H1 (cell line): Measurements from ENCODE around the gene HOXD10. TPM values are rescaled to one million over a fixed set of nuclear protein-coding genes. Genes with fewer than 3 reads are reported as not detected.

Experiments
- CTCF ChIA-PET: fragments of 300-600 bp; sonication (Branson Sonifier 250); formaldehyde crosslinking; loops from one replicate; lab custom pipeline; 2021; ENCODE audit not compliant: partially characterized antibody; lab: Charles Lee
- POLR2A ChIA-PET: fragments of 300-600 bp; sonication (Branson Sonifier 250); formaldehyde crosslinking; loops from one replicate; lab custom pipeline; 2021; ENCODE audit warnings: inconsistent platforms; ENCODE audit not compliant: partially characterized antibody; lab: Charles Lee
- DNase-seq, 2 experiments: peaks; one replicate each; pipeline versions ENCODE4 v3.0.0 to v3.0.0-alpha.2; 2010 to 2022; ENCODE audit warnings: low spot score in 2 of 2, low read depth in 1 of 2, mixed read lengths in 1 of 2
- FAIRE-seq: peaks from 2 replicates; lab custom pipeline; 2011; peaks lifted over from hg19 to GRCh38; lab: Jason Lieb, UNC
- H2AFZ ChIP-seq: 2 replicates; pipeline ENCODE4 v1.8.1; 2012; ENCODE audit warnings: low read length, inconsistent platforms
- H2AK5ac ChIP-seq: 2 replicates; pipeline ENCODE4 v1.6.1; 2013; ENCODE audit warnings: low read depth, low read length
- H2BK120ac ChIP-seq: replicated peaks from 2 replicates; pipeline ENCODE3; 2013; ENCODE audit warnings: low read depth, low read length, inconsistent platforms
- H2BK12ac ChIP-seq: 2 replicates; pipeline ENCODE4 v1.6.1; 2013; ENCODE audit warnings: low read depth, low read length
- H2BK15ac ChIP-seq: 2 replicates; pipeline ENCODE4 v1.6.1; 2013; ENCODE audit warnings: low read length
- H2BK20ac ChIP-seq: 2 replicates; pipeline ENCODE4 v1.6.1; 2013; ENCODE audit warnings: low read length
- H2BK5ac ChIP-seq: 2 replicates; pipeline ENCODE4 v1.6.1; 2013; ENCODE audit warnings: low read depth, low read length
- H3K14ac ChIP-seq: 2 replicates; pipeline ENCODE4 v1.6.1; 2013; ENCODE audit warnings: inconsistent platforms; ENCODE audit not compliant: insufficient read length
- H3K18ac ChIP-seq: 2 replicates; pipeline ENCODE4 v1.6.1; 2013; ENCODE audit warnings: low read length; ENCODE audit errors: extremely low read depth
- H3K23ac ChIP-seq: 2 replicates; pipeline ENCODE4 v1.6.1; 2013; ENCODE audit warnings: inconsistent platforms; ENCODE audit not compliant: insufficient read length
- H3K23me2 ChIP-seq: 2 replicates; pipeline ENCODE4 v1.6.1; 2013; ENCODE audit warnings: low read depth, low read length
- H3K27ac ChIP-seq: 2 replicates; pipeline ENCODE4 v1.6.1; 2011; ENCODE audit warnings: low read depth, low read length, inconsistent platforms
- H3K27me3 ChIP-seq, 4 experiments: replicated peaks in 1 of 4; 1 replicate in 1 of 4; 2 replicates in 3 of 4; pipeline versions ENCODE4 v1.6.1 to v1.8.1; 2011 to 2013; ENCODE audit warnings: low read length in 3 of 4, mild to moderate bottlenecking in 3 of 4, inconsistent platforms in 2 of 4, mixed read lengths in 2 of 4, moderate library complexity in 1 of 4; ENCODE audit not compliant: control insufficient read depth in 3 of 4, insufficient read depth in 3 of 4; ENCODE audit errors: extremely low read depth in 1 of 4
- H3K36me3 ChIP-seq, 4 experiments: 2 replicates each; pipeline versions ENCODE4 v1.6.1 to v1.8.1; 2011 to 2013; ENCODE audit warnings: mild to moderate bottlenecking in 4 of 4, low read length in 3 of 4, moderate library complexity in 2 of 4, control low read depth in 1 of 4, inconsistent platforms in 1 of 4; ENCODE audit not compliant: insufficient read depth in 4 of 4, control insufficient read depth in 2 of 4
- H3K4ac ChIP-seq: replicated peaks from 2 replicates; pipeline ENCODE3; 2013; ENCODE audit warnings: low read length, low read depth, mixed read lengths, inconsistent platforms; ENCODE audit not compliant: insufficient read length
- H3K4me1 ChIP-seq, 4 experiments: replicated peaks in 1 of 4; 1 replicate in 1 of 4; 2 replicates in 3 of 4; pipeline versions ENCODE4 v1.6.1 to v1.8.1; 2011 to 2013; ENCODE audit warnings: low read length in 3 of 4, inconsistent platforms in 2 of 4, mixed read lengths in 1 of 4; ENCODE audit not compliant: insufficient read depth in 4 of 4, control insufficient read depth in 3 of 4
- H3K4me2 ChIP-seq, 2 experiments: 2 replicates each; pipeline versions ENCODE4 v1.6.1 to v1.8.1; 2011 to 2013; ENCODE audit warnings: low read depth in 2 of 2, low read length in 2 of 2, control low read depth in 1 of 2, inconsistent platforms in 1 of 2, mild to moderate bottlenecking in 1 of 2; ENCODE audit not compliant: insufficient read depth in 1 of 2
- H3K4me3 ChIP-seq, 4 experiments: fragments of 200-600, 300-600 bp in 1 of 4; sonication (generic), shearing (Covaris generic), sonication (Bioruptor Twin) in 1 of 4; 2 replicates each; pipeline versions ENCODE4 v1.5.1 to v1.8.1; 2011 to 2016; ENCODE audit warnings: low read length in 4 of 4, low read depth in 3 of 4, control low read depth in 2 of 4, inconsistent platforms in 2 of 4, mild to moderate bottlenecking in 2 of 4, mixed read lengths in 1 of 4, moderate library complexity in 1 of 4; ENCODE audit not compliant: insufficient read depth in 2 of 4; ENCODE audit errors: extremely low read depth in 1 of 4
- H3K56ac ChIP-seq: replicated peaks from 2 replicates; pipeline ENCODE3; 2013; ENCODE audit warnings: low read depth, mild to moderate bottlenecking, mixed read lengths, low read length, inconsistent platforms; ENCODE audit not compliant: insufficient read length
- H3K79me1 ChIP-seq: 2 replicates; pipeline ENCODE4 v1.6.1; 2013; ENCODE audit warnings: low read depth, low read length, control low read depth
- H3K79me2 ChIP-seq, 2 experiments: 2 replicates each; pipeline versions ENCODE4 v1.6.1 to v1.8.1; 2012 to 2013; ENCODE audit warnings: low read length in 2 of 2, mild to moderate bottlenecking in 2 of 2, inconsistent platforms in 1 of 2; ENCODE audit not compliant: insufficient read depth in 2 of 2, control insufficient read depth in 1 of 2
- H3K9ac ChIP-seq, 4 experiments: replicated peaks in 1 of 4; 1 replicate in 1 of 4; 2 replicates in 3 of 4; pipeline versions ENCODE4 v1.6.1 to v1.8.1; 2011 to 2013; ENCODE audit warnings: low read depth in 3 of 4, low read length in 3 of 4, control low read depth in 2 of 4, mild to moderate bottlenecking in 2 of 4, moderate library complexity in 2 of 4, inconsistent platforms in 1 of 4; ENCODE audit errors: extremely low read depth in 1 of 4
- H3K9me3 ChIP-seq, 2 experiments: 2 replicates each; pipeline versions ENCODE4 v1.6.1 to v1.8.1; 2012 to 2013; ENCODE audit warnings: mild to moderate bottlenecking in 2 of 2, moderate library complexity in 2 of 2, control low read depth in 1 of 2, inconsistent platforms in 1 of 2, low read depth in 1 of 2, low read length in 1 of 2, mixed read lengths in 1 of 2; ENCODE audit not compliant: insufficient read depth in 2 of 2
- H4K20me1 ChIP-seq, 2 experiments: replicated peaks in 1 of 2; 2 replicates each; pipeline versions ENCODE3 to v1.8.1; 2011 to 2013; ENCODE audit warnings: inconsistent platforms in 2 of 2, low read length in 2 of 2, mild to moderate bottlenecking in 1 of 2; ENCODE audit not compliant: insufficient read depth in 2 of 2, control insufficient read depth in 1 of 2
- H4K5ac ChIP-seq: 2 replicates; pipeline ENCODE4 v1.6.1; 2013; ENCODE audit warnings: low read length, low read depth, mixed read lengths, inconsistent platforms; ENCODE audit not compliant: insufficient read length
- H4K8ac ChIP-seq: 2 replicates; pipeline ENCODE4 v1.8.0; 2013; ENCODE audit warnings: mild to moderate bottlenecking, moderate library complexity, low read length, inconsistent platforms; ENCODE audit not compliant: insufficient read depth; ENCODE audit errors: extremely low read depth
- H4K91ac ChIP-seq: replicated peaks from 2 replicates; pipeline ENCODE3; 2013; ENCODE audit warnings: low read length, mixed read lengths, inconsistent platforms; ENCODE audit not compliant: insufficient read length
- BACH1 ChIP-seq: IDR thresholded peaks from 2 replicates; pipeline ENCODE4 v1.6.1; 2012; ENCODE audit warnings: low read length, improper control_type of control experiment
- FOSL1 ChIP-seq: IDR thresholded peaks from 2 replicates; pipeline ENCODE4 v1.6.1; 2011; ENCODE audit warnings: mild to moderate bottlenecking, low read depth, low read length, moderate library complexity; ENCODE audit not compliant: insufficient read depth
- HDAC2 ChIP-seq, 2 experiments: fragments of 300-600 bp in 1 of 2; sonication (generic) in 1 of 2; IDR thresholded peaks; 2 replicates each; pipeline ENCODE4 v1.6.1; 2011 to 2012; ENCODE audit warnings: low read depth in 2 of 2, low read length in 2 of 2, mild to moderate bottlenecking in 2 of 2, moderate library complexity in 2 of 2, borderline replicate concordance in 1 of 2, inconsistent platforms in 1 of 2
- MAFK ChIP-seq: IDR thresholded peaks from 2 replicates; pipeline ENCODE4 v1.6.1; 2012; ENCODE audit warnings: low read depth, mild to moderate bottlenecking, improper control_type of control experiment, low read length
- POU5F1 ChIP-seq: IDR thresholded peaks from 2 replicates; pipeline ENCODE4 v1.6.1; 2011; ENCODE audit warnings: low read depth, mild to moderate bottlenecking, low read length, moderate library complexity
- SRF ChIP-seq: IDR thresholded peaks from 2 replicates; pipeline ENCODE4 v1.6.1; 2011; ENCODE audit warnings: mild to moderate bottlenecking, low read depth, low read length, moderate library complexity
- TAF1 ChIP-seq: IDR thresholded peaks from 2 replicates; pipeline ENCODE4 v1.6.1; 2011; ENCODE audit warnings: mild to moderate bottlenecking, low read depth, low read length
- WGBS, 2 experiments: shearing (Covaris generic) in 1 of 2; methylation state at CpG; one replicate each; pipeline versions ENCODE4 v1.1.6 to v1.1.7; 2013 to 2015; ENCODE audit warnings: low lambda C conversion rate in 2 of 2, mixed read lengths in 2 of 2, inconsistent platforms in 1 of 2, low coverage in 1 of 2, missing lambda C conversion rate in 1 of 2; ENCODE audit not compliant: insufficient replicate concordance in 2 of 2, insufficient coverage in 1 of 2, insufficient read length in 1 of 2; ENCODE audit errors: extremely low coverage in 1 of 2, missing lambda C conversion rate in 1 of 2; 5-methylcytosine and 5-hydroxymethylcytosine counted together
- polyA plus RNA-seq, 7 experiments: library from polyadenylated mRNA; depleted of rRNA in 3 of 7; stranded (reverse) in 5 of 7; unstranded in 2 of 7; fragments of >200 nt in 5 of 7; fragments of 200-250 nt in 2 of 7; gene quantifications; 1 replicate in 5 of 7; 2 replicates in 1 of 7; 4 replicates in 1 of 7; pipeline versions ENCODE4 v1.2.1 to v1.2.3, GENCODE V29; 2011 to 2013; ENCODE audit warnings: missing spikeins in 2 of 7, mixed read lengths in 2 of 7
- total RNA-seq: library from RNA; stranded (reverse); fragmentation: NEBNext Ultra II Directional; extraction: Animal tissue kit (Norgen Biotek cat#: 25700); gene quantifications from 2 replicates; pipeline ENCODE4 v1.2.1, GENCODE V29; 2021

The HOXD10 gene
- total and polyA plus RNA-seq, 2 of the 8 experiments (the other 6 are each of a cell fraction or from before 2014, with no cell fraction given), result not detected

- H4K5ac ChIP-seq, result no peak overlapping the region
- H3K4me1 ChIP-seq, result peaks cover 0 to 36% (median 19%) of the 10 kb centered on the region in 4 experiments; a peak in 6 of 7 replicates
- 24% methylated on average over 2 of the region's 2 CpGs; no CpG with 5 or more reads in 1 of the 2 experiments for WGBS, 2 experiments
- H2AFZ ChIP-seq, result no peak overlapping the region
- H2BK5ac ChIP-seq, result no peak overlapping the region
- H3K23me2 ChIP-seq, result peaks cover 8% of the 10 kb centered on the region
- no peak overlapping the region for H2BK15ac ChIP-seq
- no peak overlapping the region for H3K18ac ChIP-seq
- FAIRE-seq (no peak), DNase-seq (peak in 1 of 2 experiments; percentile 45)
- H2BK12ac ChIP-seq, result no peak overlapping the region
- H3K9me3 ChIP-seq, result no peaks in the 10 kb centered on the region
- no peaks in the 10 kb centered on the region; a peak in 1 of 8 replicates for H3K36me3 ChIP-seq
- H4K20me1 ChIP-seq, result peaks cover 11 to 42% of the 10 kb centered on the region in 2 experiments
- CTCF ChIA-PET, result interaction anchor here (0.7 to 4.6 kb wide), 9 partner anchors 10 to 60 kb away, joined by 3 to 20 read pairs (median 6); no protein-coding TSS in a partner anchor
- no peak overlapping the region for H3K4me2 ChIP-seq
- H2BK20ac ChIP-seq, result no peak overlapping the region
- no peak overlapping the region for H3K23ac ChIP-seq
- H3K9ac ChIP-seq, result no peak overlapping the region
- no peak overlapping the region for H3K56ac ChIP-seq
- H2AK5ac ChIP-seq, result no peak overlapping the region
- peaks cover 86 to 99% (median 95%) of the 10 kb centered on the region in 4 experiments for H3K27me3 ChIP-seq
- no peaks in the 10 kb centered on the region for H3K79me2 ChIP-seq
- H3K14ac ChIP-seq, result no peak overlapping the region
- H3K4ac ChIP-seq, result no peak overlapping the region
- TF ChIP-seq SRF (no peak), FOSL1 (no peak), HDAC2 (IDR thresholded peaks at IDR 0.05; ENCODE audit: borderline replicate concordance in 1 of 2, low read depth in 2 of 2, low read length in 2 of 2) (no peak), TAF1 (no peak), MAFK (no peak), BACH1 (no peak), POU5F1 (no peak)
- H3K27ac ChIP-seq, result no peak overlapping the region
- POLR2A ChIA-PET, result no interaction called here
- H4K8ac ChIP-seq, result no peak overlapping the region
- H2BK120ac ChIP-seq, result no peak overlapping the region
- H3K4me3 ChIP-seq, result no peak overlapping the region
- no peak overlapping the region for H4K91ac ChIP-seq
- no peaks in the 10 kb centered on the region for H3K79me1 ChIP-seq
These were observed 15.3 kb upstream of the HOXD10 start for GRCh38 chr2:176101216-176101830.
